ENCODE data around the gene FOXP1. TPM values are rescaled to one million over a fixed set of nuclear protein-coding genes. Genes with fewer than 3 reads are reported as not detected.
A peak's percentile ranks its signal among the peaks of the same experiment; 100 is the strongest.

FOXP1 gene
- total and polyA plus RNA-seq, 5 experiments from 2014 or later = 280 to 443 (median 382) TPM

- Mint-ChIP-seq H3K27ac (peak overlapping the region; percentile 53 to 98 (median 91)), H3K9me3 (peaks cover 0 to 2% (median 0%) of the 10 kb centered on the region in 9 donors), H3K4me3 (peak overlapping the region in 4 of 10 donors; percentile 45 to 86 (median 74)), H3K4me1 (peaks cover 37 to 90% (median 77%) of the 10 kb centered on the region in 4 donors), H3K36me3 (peaks cover 0 to 10% (median 3%) of the 10 kb centered on the region in 3 donors), H3K27me3 (no peaks in the 10 kb centered on the region)
- POLR2A ChIA-PET = interaction anchor here (0.6 to 3.1 kb wide), 13 partner anchors 14 to 194 kb away, joined by 3 to 16 read pairs (median 4); partner anchors contain the start of gene FOXP1
- ATAC-seq (no peak), DNase-seq (no peak)
Observed at GRCh38 chr3:71389191-71389590, 194.3 kb downstream of the FOXP1 start.

GRCh38 chr3:71388535-71389120 lies 194.9 kb downstream of the FOXP1 start:
- no peaks in the 10 kb centered on the region for H3K27me3 Mint-ChIP-seq
- no peak for ATAC-seq
- peak overlapping the region; percentile 83 to 98 (median 91) for H3K27ac Mint-ChIP-seq
- H3K9me3 Mint-ChIP-seq = peaks cover 0 to 2% (median 0%) of the 10 kb centered on the region in 9 donors
- peaks cover 0 to 6% (median 0%) of the 10 kb centered on the region in 3 donors for H3K36me3 Mint-ChIP-seq
- no peak for DNase-seq
- POLR2A ChIA-PET = interaction anchor here (0.9 to 1.8 kb wide), 5 partner anchors 15 to 194 kb away, joined by 3 to 11 read pairs (median 6); partner anchors contain the start of gene FOXP1
- H3K4me1 Mint-ChIP-seq = peaks cover 38 to 87% (median 77%) of the 10 kb centered on the region in 4 donors
- peak overlapping the region in 9 of 10 donors; percentile 30 to 76 (median 60) for H3K4me3 Mint-ChIP-seq

GRCh38 chr3:71387586-71387985 lies 195.9 kb downstream of the FOXP1 start:
- peak overlapping the region; percentile 78 to 98 (median 91) for H3K27ac Mint-ChIP-seq
- H3K27me3 Mint-ChIP-seq = no peaks in the 10 kb centered on the region
- H3K9me3 Mint-ChIP-seq = peaks cover 0 to 2% (median 0%) of the 10 kb centered on the region in 9 donors
- ATAC-seq (no peak), DNase-seq (no peak)
- peaks cover 48 to 90% (median 86%) of the 10 kb centered on the region in 4 donors for H3K4me1 Mint-ChIP-seq
- peaks cover 0 to 6% (median 6%) of the 10 kb centered on the region in 3 donors for H3K36me3 Mint-ChIP-seq
- POLR2A ChIA-PET = interaction anchor here (0.6 to 1.9 kb wide), 5 partner anchors 11 to 51 kb away, joined by 3 to 14 read pairs (median 6); no protein-coding TSS in a partner anchor
- peak overlapping the region in 4 of 10 donors; percentile 6 to 39 (median 19) for H3K4me3 Mint-ChIP-seq

GRCh38 chr3:71384837-71385716 lies 198.5 kb downstream of the FOXP1 start:
- H3K36me3 Mint-ChIP-seq = peaks cover 0 to 20% (median 17%) of the 10 kb centered on the region in 3 donors
- H3K27ac Mint-ChIP-seq = peak overlapping the region; percentile 83 to 96 (median 92)
- peak; percentile 21 to 37 for ATAC-seq
- no peak for DNase-seq
- H3K4me1 Mint-ChIP-seq = peaks cover 44 to 84% (median 81%) of the 10 kb centered on the region in 4 donors
- POLR2A ChIA-PET = interaction anchor here (1.1 to 2.7 kb wide), 3 partner anchors 10 to 59 kb away, joined by 3 to 9 read pairs (median 6); no protein-coding TSS in a partner anchor
- H3K9me3 Mint-ChIP-seq = peaks cover 0 to 2% (median 0%) of the 10 kb centered on the region in 9 donors
- H3K4me3 Mint-ChIP-seq = peak overlapping the region; percentile 13 to 80 (median 65)
- H3K27me3 Mint-ChIP-seq = no peaks in the 10 kb centered on the region

- DNase-seq = no peak
- H3K27ac Mint-ChIP-seq = peak overlapping the region; percentile 83 to 96 (median 92)
- no peaks in the 10 kb centered on the region for H3K27me3 Mint-ChIP-seq
- peaks cover 0 to 2% (median 0%) of the 10 kb centered on the region in 9 donors for H3K9me3 Mint-ChIP-seq
- POLR2A ChIA-PET = interaction anchor here (0.7 to 2.7 kb wide), 4 partner anchors 9 to 59 kb away, joined by 3 to 9 read pairs (median 4); no protein-coding TSS in a partner anchor
- H3K4me3 Mint-ChIP-seq = peak overlapping the region; percentile 13 to 80 (median 49)
- H3K36me3 Mint-ChIP-seq = peaks cover 0 to 20% (median 20%) of the 10 kb centered on the region in 3 donors
- peak; percentile 12 to 15 for ATAC-seq
- H3K4me1 Mint-ChIP-seq = peaks cover 46 to 86% (median 83%) of the 10 kb centered on the region in 4 donors
Observed at GRCh38 chr3:71384388-71384787, 199.1 kb downstream of the FOXP1 start.

- H3K27me3 Mint-ChIP-seq = no peaks in the 10 kb centered on the region
- H3K4me1 Mint-ChIP-seq = peaks cover 44 to 88% (median 85%) of the 10 kb centered on the region in 4 donors
- H3K36me3 Mint-ChIP-seq = peaks cover 5 to 27% (median 20%) of the 10 kb centered on the region in 3 donors
- POLR2A ChIA-PET = no interaction called here
- no peak for DNase-seq
- H3K4me3 Mint-ChIP-seq = peak overlapping the region in 1 of 10 donors; percentile 6
- peak overlapping the region in 9 of 10 donors; percentile 16 to 88 (median 64) for H3K27ac Mint-ChIP-seq
- H3K9me3 Mint-ChIP-seq = no peaks in the 10 kb centered on the region
- no peak for ATAC-seq
Observed at GRCh38 chr3:71380096-71380495, 203.4 kb downstream of the FOXP1 start.

GRCh38 chr3:71378509-71378908 lies 205.0 kb downstream of the FOXP1 start:
- peaks cover 40 to 89% (median 85%) of the 10 kb centered on the region in 4 donors for H3K4me1 Mint-ChIP-seq
- H3K4me3 Mint-ChIP-seq = peak overlapping the region in 2 of 10 donors; percentile 11 to 22
- no peaks in the 10 kb centered on the region for H3K9me3 Mint-ChIP-seq
- POLR2A ChIA-PET = no interaction called here
- peak overlapping the region in 7 of 10 donors; percentile 40 to 86 (median 63) for H3K27ac Mint-ChIP-seq
- ATAC-seq (no peak), DNase-seq (no peak)
- H3K36me3 Mint-ChIP-seq = peaks cover 5 to 27% (median 20%) of the 10 kb centered on the region in 3 donors
- no peaks in the 10 kb centered on the region for H3K27me3 Mint-ChIP-seq

GRCh38 chr3:71376911-71377310 lies 206.6 kb downstream of the FOXP1 start:
- Mint-ChIP-seq H3K27ac (peak overlapping the region in 6 of 10 donors; percentile 27 to 94 (median 74)), H3K4me1 (peaks cover 41 to 89% (median 87%) of the 10 kb centered on the region in 4 donors), H3K4me3 (no peak overlapping the region), H3K9me3 (no peaks in the 10 kb centered on the region), H3K27me3 (no peaks in the 10 kb centered on the region), H3K36me3 (peaks cover 5 to 22% (median 10%) of the 10 kb centered on the region in 3 donors)
- POLR2A ChIA-PET = no interaction called here
- DNase-seq (no peak), ATAC-seq (no peak)

GRCh38 chr3:71376503-71376902 lies 207.0 kb downstream of the FOXP1 start:
- no peaks in the 10 kb centered on the region for H3K9me3 Mint-ChIP-seq
- peaks cover 40 to 90% (median 87%) of the 10 kb centered on the region in 4 donors for H3K4me1 Mint-ChIP-seq
- ATAC-seq (no peak), DNase-seq (no peak)
- H3K27me3 Mint-ChIP-seq = no peaks in the 10 kb centered on the region
- H3K4me3 Mint-ChIP-seq = peak overlapping the region in 5 of 10 donors; percentile 6 to 47 (median 32)
- POLR2A ChIA-PET = no interaction called here
- H3K36me3 Mint-ChIP-seq = peaks cover 5 to 19% (median 6%) of the 10 kb centered on the region in 3 donors
- H3K27ac Mint-ChIP-seq = peak overlapping the region; percentile 52 to 99 (median 84)

GRCh38 chr3:71374582-71374981 lies 208.9 kb downstream of the FOXP1 start:
- peaks cover 40 to 94% (median 90%) of the 10 kb centered on the region in 4 donors for H3K4me1 Mint-ChIP-seq
- POLR2A ChIA-PET = interaction anchor here (0.8 to 1.6 kb wide), 5 partner anchors 10 to 81 kb away, joined by 3 to 6 read pairs (median 3); no protein-coding TSS in a partner anchor

GRCh38 chr3:71372911-71373637 lies 210.5 kb downstream of the FOXP1 start:
- Mint-ChIP-seq H3K36me3 (peaks cover 2 to 7% (median 3%) of the 10 kb centered on the region in 3 donors), H3K4me3 (peak overlapping the region; percentile 43 to 82 (median 70)), H3K4me1 (peaks cover 35 to 92% (median 87%) of the 10 kb centered on the region in 4 donors), H3K27me3 (no peaks in the 10 kb centered on the region), H3K9me3 (no peaks in the 10 kb centered on the region), H3K27ac (peak overlapping the region; percentile 88 to 99 (median 97))
- peak; percentile 83 to 88 for ATAC-seq
- peak in 8 of 10 donors; percentile 39 to 93 (median 76) for DNase-seq
- POLR2A ChIA-PET = interaction anchor here (0.6 to 2.3 kb wide), 14 partner anchors 11 to 121 kb away, joined by 3 to 9 read pairs (median 4); no protein-coding TSS in a partner anchor

More at GRCh38 chr3:71374582-71374981, 208.9 kb downstream of the FOXP1 start:
- H3K9me3 Mint-ChIP-seq = no peaks in the 10 kb centered on the region
- H3K4me3 Mint-ChIP-seq = peak overlapping the region in 7 of 10 donors; percentile 2 to 51 (median 38)
- H3K27ac Mint-ChIP-seq = peak overlapping the region; percentile 54 to 99 (median 94)
- ATAC-seq (no peak), DNase-seq (no peak)
- H3K27me3 Mint-ChIP-seq = no peaks in the 10 kb centered on the region
- peaks cover 3 to 11% (median 5%) of the 10 kb centered on the region in 3 donors for H3K36me3 Mint-ChIP-seq
